Stimulated activated CD8-positive, alpha-beta memory T cell treated with anti-CD3 and anti-CD28 coated beads, Interleukin-15, amount 100 ng/mL, for 48 hours (primary cell): ENCODE measurements around the gene C11orf97.
"Not testable (repeated sequence)": the region's sequence is repeated elsewhere in the genome, so short reads cannot be mapped to it uniquely, and the experiment has no call there.

Experiments used
- DNase-seq, 2 donors: peaks; one replicate each; pipeline ENCODE4 v3.0.0-alpha.2; 2020; ENCODE audit warnings: low read depth in 2 of 2

The C11orf97 gene

GRCh38 chr11:94525546-94526324 is 13.5 kb downstream of the C11orf97 start:
- no peak for DNase-seq

- DNase-seq, result no peak
Observed at GRCh38 chr11:94526645-94527438, 14.6 kb downstream of the C11orf97 start.

GRCh38 chr11:94528551-94528950 is 16.3 kb downstream of the C11orf97 start:
- DNase-seq, result no peak

GRCh38 chr11:94532211-94532610 is 19.9 kb downstream of the C11orf97 start:
- DNase-seq, result no peak

GRCh38 chr11:94533206-94533605 is 20.9 kb downstream of the C11orf97 start:
- no peak for DNase-seq

- no peak for DNase-seq
Observed at GRCh38 chr11:94533696-94534630, 21.7 kb downstream of the C11orf97 start.

GRCh38 chr11:94536386-94536785 is 24.1 kb downstream of the C11orf97 start:
- DNase-seq, result no peak

GRCh38 chr11:94537031-94537600 is 24.9 kb downstream of the C11orf97 start:
- no peak for DNase-seq

- DNase-seq, result no peak
Observed at GRCh38 chr11:94539420-94539819, 27.2 kb downstream of the C11orf97 start.

- DNase-seq, result peak; percentile 71 to 74
Observed at GRCh38 chr11:94543695-94544645, 31.7 kb downstream of the C11orf97 start, which contains the start of gene FUT4. TSS of gene FUT4 (plus strand) at chr11:94543921. CDS start at chr11:94544134, 213 bp downstream.

- peak in 1 of 2 donors; percentile 4 for DNase-seq
Observed at GRCh38 chr11:94544646-94545263, 32.5 kb downstream of the C11orf97 start.

- DNase-seq, result no peak
Observed at GRCh38 chr11:94545264-94546161, 33.3 kb downstream of the C11orf97 start.

GRCh38 chr11:94546162-94546470 is 33.9 kb downstream of the C11orf97 start:
- DNase-seq, result no peak

- DNase-seq, result no peak
Observed at GRCh38 chr11:94546886-94547285, 34.6 kb downstream of the C11orf97 start.

GRCh38 chr11:94549146-94549545 is 36.9 kb downstream of the C11orf97 start:
- DNase-seq, result no peak

GRCh38 chr11:94550513-94550912 is 38.3 kb downstream of the C11orf97 start:
- no peak for DNase-seq

- DNase-seq, result no peak
Observed at GRCh38 chr11:94553938-94554337, 41.7 kb downstream of the C11orf97 start.

- not testable (repeated sequence) for DNase-seq
Observed at GRCh38 chr11:94555752-94556329, 43.6 kb downstream of the C11orf97 start.

- no peak for DNase-seq
Observed at GRCh38 chr11:94557421-94557820, 45.2 kb downstream of the C11orf97 start.
